MCF 10A (cell line): ENCODE results near the gene TDRD7. TPM values are rescaled to one million over a fixed set of nuclear protein-coding genes. Genes with fewer than 3 reads are reported as not detected.
A peak's percentile ranks its signal among the peaks of the same experiment; 100 is the strongest.
"Not testable (repeated sequence)": the region's sequence is repeated elsewhere in the genome, so short reads cannot be mapped to it uniquely, and the experiment has no call there.

Source experiments
- BruUV-seq: library from RNA; stranded (reverse); fragments of 400-500 nt; replicated peaks from 2 replicates; lab custom pipeline; 2021; lab: Mats Ljungman, UMichigan
- CTCF ChIA-PET: fragments of 300-600 bp; sonication (Branson Sonifier 250); formaldehyde crosslinking; extraction: SDS; loops from one replicate; lab custom pipeline; 2021; ENCODE audit warnings: antibody characterized with exemption, inconsistent platforms; lab: Yijun Ruan, JAX
- POLR2A ChIA-PET: fragments of 300-600, 350-650 bp; sonication (Branson Sonifier 250); formaldehyde crosslinking; extraction: SDS; loops from one replicate; lab custom pipeline; 2020; ENCODE audit warnings: antibody characterized with exemption, inconsistent platforms; lab: Yijun Ruan, JAX
- DNase-seq: peaks from one replicate; pipeline ENCODE4 v3.0.0-alpha.2; 2018; ENCODE audit not compliant: unreplicated experiment
- H3K27ac Mint-ChIP-seq: one replicate; pipeline ENCODE4 v1.8.0; 2022; ENCODE audit warnings: mild to moderate bottlenecking, low read depth, mixed read lengths; ENCODE audit not compliant: unreplicated experiment
- H3K27me3 Mint-ChIP-seq: one replicate; pipeline ENCODE4 v1.8.0; 2022; ENCODE audit warnings: mixed read lengths; ENCODE audit not compliant: insufficient read depth, unreplicated experiment
- H3K36me3 Mint-ChIP-seq: one replicate; pipeline ENCODE4 v1.8.0; 2022; ENCODE audit warnings: mild to moderate bottlenecking, moderate library complexity, mixed read lengths; ENCODE audit not compliant: insufficient read depth, unreplicated experiment
- H3K4me1 Mint-ChIP-seq: one replicate; pipeline ENCODE4 v1.8.0; 2022; ENCODE audit warnings: mixed read lengths; ENCODE audit not compliant: insufficient read depth, unreplicated experiment
- H3K4me3 Mint-ChIP-seq: one replicate; pipeline ENCODE4 v1.8.0; 2022; ENCODE audit warnings: mild to moderate bottlenecking, moderate library complexity, mixed read lengths; ENCODE audit not compliant: unreplicated experiment
- H3K9me3 Mint-ChIP-seq: one replicate; pipeline ENCODE4 v1.8.0; 2022; ENCODE audit warnings: mixed read lengths; ENCODE audit not compliant: unreplicated experiment
- CTCF ChIP-seq: fragments of 200-600 bp; IDR thresholded peaks from one replicate; pipeline ENCODE4 v1.8.0; 2022; ENCODE audit warnings: antibody characterized with exemption, mild to moderate bottlenecking; ENCODE audit not compliant: unreplicated experiment
- intact Hi-C: fragments of 100-400 bp; cut with micrococcal nuclease; formaldehyde crosslinking; loops from 2 replicates; pipeline ENCODE4 v1.14.1; 2022
- total RNA-seq: library from RNA; stranded (reverse); gene quantifications from 2 replicates; pipeline ENCODE4 v1.2.3, GENCODE V29; 2022

TDRD7 gene
- total RNA-seq, 1 experiment from 2014 or later: 7.1 TPM

DNA sequence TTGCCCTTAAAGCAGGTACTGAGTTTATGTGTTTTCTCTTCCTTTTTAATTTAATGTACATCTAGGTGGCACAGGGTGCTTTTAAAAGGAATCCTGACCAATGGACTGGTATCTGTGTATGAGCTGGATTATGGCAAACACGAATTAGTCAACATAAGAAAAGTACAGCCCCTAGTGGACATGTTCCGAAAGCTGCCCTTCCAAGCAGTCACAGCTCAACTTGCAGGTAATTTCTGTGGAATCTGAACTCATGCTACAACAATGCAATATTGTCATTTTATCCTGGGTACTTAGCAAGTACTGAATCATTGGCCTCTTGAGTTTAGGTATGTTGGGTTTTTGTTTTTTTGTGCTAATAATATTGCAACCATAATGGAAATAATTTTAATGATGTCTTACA lies 75.2 kb downstream of the TDRD7 start:
- BruUV-seq: no TSS peak
- peaks cover 8% of the 10 kb centered on the region for H3K36me3 Mint-ChIP-seq
- CTCF ChIA-PET: interaction anchor here (0.6 to 4.2 kb wide), 7 partner anchors 14 to 403 kb away, joined by 3 to 36 read pairs (median 5); no protein-coding TSS in a partner anchor
- H3K4me3 Mint-ChIP-seq: no peak overlapping the region
- H3K27ac Mint-ChIP-seq: no peak overlapping the region
- peak; percentile 16 for TF ChIP-seq CTCF
- peak; percentile 25 for DNase-seq
- H3K27me3 Mint-ChIP-seq: no peaks in the 10 kb centered on the region
- POLR2A ChIA-PET: interaction anchor here (0.6 to 1.3 kb wide), 4 partner anchors 9 to 129 kb away, joined by 3 read pairs; no protein-coding TSS in a partner anchor
- no peaks in the 10 kb centered on the region for H3K4me1 Mint-ChIP-seq
- intact Hi-C loops: no loop called here
- H3K9me3 Mint-ChIP-seq: no peaks in the 10 kb centered on the region

DNA sequence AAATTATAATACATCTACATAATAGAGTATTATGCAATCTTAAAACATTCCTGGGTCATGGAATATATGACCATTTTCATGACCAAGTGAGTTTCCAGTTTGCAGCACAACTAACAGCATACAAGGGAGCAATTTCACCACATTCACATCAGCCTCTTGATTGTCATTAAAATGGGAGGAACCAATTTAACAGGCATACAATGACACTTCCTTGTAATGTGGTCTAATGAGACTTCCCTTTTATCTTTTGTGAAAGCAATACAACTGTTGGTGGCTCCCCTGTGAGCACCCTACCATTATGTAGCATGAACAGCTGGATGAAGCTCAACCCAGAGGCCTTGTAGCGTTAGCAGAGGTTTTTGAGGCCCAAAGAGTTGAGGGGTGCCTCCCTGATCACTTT lies 76.0 kb downstream of the TDRD7 start:
- DNase-seq: no peak
- Mint-ChIP-seq H3K4me1 (no peaks in the 10 kb centered on the region), H3K36me3 (peaks cover 7% of the 10 kb centered on the region), H3K27ac (no peak overlapping the region), H3K9me3 (no peaks in the 10 kb centered on the region), H3K27me3 (no peaks in the 10 kb centered on the region), H3K4me3 (no peak overlapping the region)
- CTCF ChIA-PET: interaction anchor here (0.6 to 3.4 kb wide), 10 partner anchors 13 to 670 kb away, joined by 3 to 12 read pairs (median 5); no protein-coding TSS in a partner anchor
- intact Hi-C loops: no loop called here
- TF ChIP-seq CTCF: no peak
- no TSS peak for BruUV-seq
- POLR2A ChIA-PET: interaction anchor here (1.0 to 1.3 kb wide), 2 partner anchors 8 to 454 kb away, joined by 3 read pairs; no protein-coding TSS in a partner anchor

- intact Hi-C loops: no loop called here
- H3K27ac Mint-ChIP-seq: no peak overlapping the region
- H3K36me3 Mint-ChIP-seq: peaks cover 2% of the 10 kb centered on the region
- H3K27me3 Mint-ChIP-seq: no peaks in the 10 kb centered on the region
- BruUV-seq: no TSS peak
- ChIA-PET POLR2A (interaction anchor here (0.9 kb wide), 1 partner anchor 9 kb away, joined by 3 read pairs; no protein-coding TSS in a partner anchor), CTCF (interaction anchor here (0.6 to 0.7 kb wide), 2 partner anchors 9 to 1163 kb away, joined by 3 to 5 read pairs; no protein-coding TSS in a partner anchor)
- no peaks in the 10 kb centered on the region for H3K4me1 Mint-ChIP-seq
- no peak overlapping the region for H3K4me3 Mint-ChIP-seq
- TF ChIP-seq CTCF: no peak
- no peak for DNase-seq
- no peaks in the 10 kb centered on the region for H3K9me3 Mint-ChIP-seq
Measured at GRCh38 chr9:97491216-97491999, 79.5 kb downstream of the TDRD7 start.

DNA sequence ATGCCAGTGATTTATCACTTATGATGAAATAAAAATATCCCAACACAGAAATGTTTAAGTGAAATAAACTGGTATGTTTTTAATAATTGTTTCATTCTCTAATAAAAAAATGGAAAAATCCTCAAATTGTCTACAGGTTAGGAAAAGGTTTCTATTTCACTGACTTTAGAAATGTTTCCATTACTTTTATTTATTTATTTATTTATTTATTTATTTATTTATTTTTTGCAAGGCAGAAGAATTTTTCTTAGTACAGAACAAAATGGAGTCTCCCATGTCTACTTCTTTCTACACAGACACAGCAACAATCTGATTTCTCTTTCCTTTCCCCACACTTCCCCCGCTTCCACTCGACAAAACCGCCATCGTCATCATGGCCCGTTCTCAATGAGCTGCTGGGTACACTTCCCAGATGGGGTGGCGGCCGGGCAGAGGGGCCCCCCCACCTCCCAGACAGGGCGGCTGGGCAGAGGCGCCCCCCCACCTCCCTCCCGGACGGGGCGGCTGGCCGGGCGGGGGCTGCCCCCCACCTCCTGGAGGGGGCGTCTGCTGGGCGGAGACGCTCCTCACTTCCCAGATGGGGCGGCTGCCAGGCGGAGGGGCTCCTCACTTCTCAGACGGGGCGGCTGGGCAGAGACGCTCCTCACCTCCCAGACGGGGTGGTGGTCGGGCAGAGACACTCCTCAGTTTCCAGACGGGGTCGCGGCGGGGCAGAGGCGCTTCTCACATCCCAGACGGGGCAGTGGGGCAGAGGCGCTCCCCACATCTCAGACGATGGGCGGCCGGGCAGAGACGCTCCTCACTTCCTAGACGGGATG lies 85.9 kb downstream of the TDRD7 start:
- POLR2A ChIA-PET: interaction anchor here (0.9 kb wide), 1 partner anchor 29 kb away, joined by 3 read pairs; no protein-coding TSS in a partner anchor
- H3K27ac Mint-ChIP-seq, H3K4me1 Mint-ChIP-seq, H3K9me3 Mint-ChIP-seq, intact Hi-C loops, H3K36me3 Mint-ChIP-seq, DNase-seq, BruUV-seq, H3K4me3 Mint-ChIP-seq: not testable (repeated sequence)
- peaks cover 19% of the 10 kb centered on the region for H3K27me3 Mint-ChIP-seq
- CTCF ChIA-PET: interaction anchor here (0.7 to 2.4 kb wide), 2 partner anchors 29 to 895 kb away, joined by 3 to 18 read pairs; no protein-coding TSS in a partner anchor

- BruUV-seq, DNase-seq, H3K4me3 Mint-ChIP-seq, intact Hi-C loops, POLR2A ChIA-PET, H3K36me3 Mint-ChIP-seq, H3K4me1 Mint-ChIP-seq, H3K9me3 Mint-ChIP-seq, H3K27ac Mint-ChIP-seq: not testable (repeated sequence)
- peaks cover 19% of the 10 kb centered on the region for H3K27me3 Mint-ChIP-seq
- CTCF ChIA-PET: interaction anchor here (0.7 to 0.9 kb wide), 2 partner anchors 100 to 896 kb away, joined by 3 read pairs; no protein-coding TSS in a partner anchor
Measured at GRCh38 chr9:97498846-97499245, 87.0 kb downstream of the TDRD7 start.
